SK-N-SH (cell line): ENCODE results near the gene MAP2K5.

Experiments used
- CHD2 ChIP-seq: fragments of 150-350 bp; IDR thresholded peaks from 2 replicates; pipeline ENCODE4 v1.6.1; 2018; ENCODE audit warnings: low read length; ENCODE audit not compliant: partially characterized antibody
- EP300 ChIP-seq, 2 experiments: IDR thresholded peaks; 2 replicates each; pipeline versions ENCODE4 v1.4.0 to v1.6.1; 2012; ENCODE audit warnings: borderline replicate concordance in 1 of 2, low read depth in 1 of 2, low read length in 1 of 2
- FOXM1 ChIP-seq: IDR thresholded peaks from 2 replicates; pipeline ENCODE4 v1.4.0; 2012; ENCODE audit warnings: low read depth, mild to moderate bottlenecking
- GABPA ChIP-seq: IDR thresholded peaks from 2 replicates; pipeline ENCODE4 v1.4.0; 2012; ENCODE audit warnings: low read depth, mild to moderate bottlenecking
- POLR2AphosphoS5 ChIP-seq: IDR thresholded peaks from 2 replicates; pipeline ENCODE4 v1.6.1; 2012; ENCODE audit warnings: low read depth, low read length
- TAF1 ChIP-seq: IDR thresholded peaks from 2 replicates; pipeline ENCODE4 v1.6.1; 2012; ENCODE audit warnings: low read depth, mild to moderate bottlenecking, low read length, moderate library complexity, borderline replicate concordance
- TF ChIP-seq, protein P1 (sequence below): fragments of 200-600 bp; sonication (generic); IDR thresholded peaks from 2 replicates; pipeline ENCODE4 v1.6.1; 2017; ENCODE audit warnings: antibody characterized with exemption, mild to moderate bottlenecking, moderate library complexity
- TF ChIP-seq, protein P2 (sequence below): IDR thresholded peaks from 2 replicates; pipeline ENCODE4 v1.4.0; 2012; ENCODE audit warnings: low read depth, borderline replicate concordance
- TF ChIP-seq, protein P3 (sequence below): IDR thresholded peaks from 2 replicates; pipeline ENCODE4 v1.4.0; 2012; ENCODE audit warnings: low read depth
- TF ChIP-seq, protein P4 (sequence below): IDR thresholded peaks from 2 replicates; pipeline ENCODE4; 2012

DNA sequence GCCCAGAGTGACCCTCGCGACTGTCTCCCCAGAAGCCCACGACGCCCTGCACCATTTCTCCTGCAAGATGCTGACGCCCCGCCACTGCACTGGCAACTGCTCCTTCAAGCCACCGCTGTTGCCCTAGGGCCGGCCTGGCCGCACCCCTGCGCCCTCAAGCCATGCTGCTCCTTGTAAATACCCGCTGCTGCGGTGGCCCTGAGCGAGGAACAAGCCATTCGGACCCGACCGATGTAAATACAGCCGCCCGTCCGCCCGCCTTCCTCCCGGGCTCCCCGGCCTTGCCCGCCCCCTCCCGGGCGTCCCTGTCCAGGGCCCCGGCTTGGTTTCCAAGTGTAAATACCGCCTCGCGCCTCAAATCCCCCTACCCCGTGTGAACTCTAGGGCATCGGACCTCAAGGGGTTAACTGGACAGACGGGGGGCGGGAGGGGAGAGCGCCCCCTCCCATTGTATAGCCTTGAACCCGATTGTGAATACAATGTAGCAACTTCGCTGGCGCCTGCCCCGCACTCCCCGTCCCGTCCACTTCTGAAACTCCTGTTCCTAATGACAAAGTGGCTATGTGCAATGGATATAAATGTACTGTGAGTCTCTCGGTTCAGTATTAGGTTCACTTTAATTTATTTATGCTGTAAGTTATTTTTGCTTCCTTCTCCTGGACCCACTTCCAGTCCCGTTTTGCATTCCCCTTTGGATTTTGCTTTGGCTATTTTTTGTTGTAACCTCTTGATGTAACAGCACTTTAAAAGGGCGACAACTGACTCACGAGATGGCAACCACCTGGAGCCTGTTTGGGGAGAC is 291.4 kb downstream of the MAP2K5 start:
- TF ChIP-seq FOXM1 (no peak), TAF1 (no peak), POLR2AphosphoS5 (no peak), GABPA (no peak), EP300 (IDR thresholded peaks at IDR 0.05; ENCODE audit: borderline replicate concordance in 1 of 2, low read depth in 1 of 2, low read length in 1 of 2) (no peak), CHD2 (no peak)
- TF ChIP-seq, protein P1, sequence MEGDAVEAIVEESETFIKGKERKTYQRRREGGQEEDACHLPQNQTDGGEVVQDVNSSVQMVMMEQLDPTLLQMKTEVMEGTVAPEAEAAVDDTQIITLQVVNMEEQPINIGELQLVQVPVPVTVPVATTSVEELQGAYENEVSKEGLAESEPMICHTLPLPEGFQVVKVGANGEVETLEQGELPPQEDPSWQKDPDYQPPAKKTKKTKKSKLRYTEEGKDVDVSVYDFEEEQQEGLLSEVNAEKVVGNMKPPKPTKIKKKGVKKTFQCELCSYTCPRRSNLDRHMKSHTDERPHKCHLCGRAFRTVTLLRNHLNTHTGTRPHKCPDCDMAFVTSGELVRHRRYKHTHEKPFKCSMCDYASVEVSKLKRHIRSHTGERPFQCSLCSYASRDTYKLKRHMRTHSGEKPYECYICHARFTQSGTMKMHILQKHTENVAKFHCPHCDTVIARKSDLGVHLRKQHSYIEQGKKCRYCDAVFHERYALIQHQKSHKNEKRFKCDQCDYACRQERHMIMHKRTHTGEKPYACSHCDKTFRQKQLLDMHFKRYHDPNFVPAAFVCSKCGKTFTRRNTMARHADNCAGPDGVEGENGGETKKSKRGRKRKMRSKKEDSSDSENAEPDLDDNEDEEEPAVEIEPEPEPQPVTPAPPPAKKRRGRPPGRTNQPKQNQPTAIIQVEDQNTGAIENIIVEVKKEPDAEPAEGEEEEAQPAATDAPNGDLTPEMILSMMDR, result peak; percentile 61
- TF ChIP-seq, protein P2, sequence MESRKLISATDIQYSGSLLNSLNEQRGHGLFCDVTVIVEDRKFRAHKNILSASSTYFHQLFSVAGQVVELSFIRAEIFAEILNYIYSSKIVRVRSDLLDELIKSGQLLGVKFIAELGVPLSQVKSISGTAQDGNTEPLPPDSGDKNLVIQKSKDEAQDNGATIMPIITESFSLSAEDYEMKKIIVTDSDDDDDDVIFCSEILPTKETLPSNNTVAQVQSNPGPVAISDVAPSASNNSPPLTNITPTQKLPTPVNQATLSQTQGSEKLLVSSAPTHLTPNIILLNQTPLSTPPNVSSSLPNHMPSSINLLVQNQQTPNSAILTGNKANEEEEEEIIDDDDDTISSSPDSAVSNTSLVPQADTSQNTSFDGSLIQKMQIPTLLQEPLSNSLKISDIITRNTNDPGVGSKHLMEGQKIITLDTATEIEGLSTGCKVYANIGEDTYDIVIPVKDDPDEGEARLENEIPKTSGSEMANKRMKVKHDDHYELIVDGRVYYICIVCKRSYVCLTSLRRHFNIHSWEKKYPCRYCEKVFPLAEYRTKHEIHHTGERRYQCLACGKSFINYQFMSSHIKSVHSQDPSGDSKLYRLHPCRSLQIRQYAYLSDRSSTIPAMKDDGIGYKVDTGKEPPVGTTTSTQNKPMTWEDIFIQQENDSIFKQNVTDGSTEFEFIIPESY, result no peak
- TF ChIP-seq, protein P3, sequence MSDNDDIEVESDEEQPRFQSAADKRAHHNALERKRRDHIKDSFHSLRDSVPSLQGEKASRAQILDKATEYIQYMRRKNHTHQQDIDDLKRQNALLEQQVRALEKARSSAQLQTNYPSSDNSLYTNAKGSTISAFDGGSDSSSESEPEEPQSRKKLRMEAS, result no peak
- TF ChIP-seq, protein P4, sequence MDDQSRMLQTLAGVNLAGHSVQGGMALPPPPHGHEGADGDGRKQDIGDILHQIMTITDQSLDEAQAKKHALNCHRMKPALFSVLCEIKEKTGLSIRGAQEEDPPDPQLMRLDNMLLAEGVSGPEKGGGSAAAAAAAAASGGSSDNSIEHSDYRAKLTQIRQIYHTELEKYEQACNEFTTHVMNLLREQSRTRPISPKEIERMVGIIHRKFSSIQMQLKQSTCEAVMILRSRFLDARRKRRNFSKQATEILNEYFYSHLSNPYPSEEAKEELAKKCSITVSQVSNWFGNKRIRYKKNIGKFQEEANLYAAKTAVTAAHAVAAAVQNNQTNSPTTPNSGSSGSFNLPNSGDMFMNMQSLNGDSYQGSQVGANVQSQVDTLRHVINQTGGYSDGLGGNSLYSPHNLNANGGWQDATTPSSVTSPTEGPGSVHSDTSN, result no peak
